Posterior cingulate gyrus (tissue), 11 donors: ENCODE measurements around the gene FLYWCH1.
A peak's percentile ranks its signal among the peaks of the same experiment; 100 is the strongest.

ENCODE experiments used
- DNase-seq, 10 donors: peaks; one replicate each; pipeline versions ENCODE4 v3.0.0 to v3.0.0-alpha.2; 2020 to 2021; ENCODE audit warnings: mixed read lengths in 3 of 10
- intact Hi-C: fragments of 100-400 bp; cut with DNase I; formaldehyde crosslinking; loops from one replicate; pipeline ENCODE4 v1.15.1; 2023

Gene FLYWCH1

GRCh38 chr16:2948807-2949704 is 37.3 kb downstream of the FLYWCH1 start:
- intact Hi-C loops = no loop called here

GRCh38 chr16:2949705-2950352 is 38.1 kb downstream of the FLYWCH1 start:
- peak in 1 of 10 donors; percentile 61 for DNase-seq
- intact Hi-C loops = no loop called here

More at GRCh38 chr16:2948807-2949704, 37.3 kb downstream of the FLYWCH1 start:
- DNase-seq = peak in 1 of 10 donors; percentile 61

- intact Hi-C loops = no loop called here
- peak in 1 of 10 donors; percentile 41 for DNase-seq
Measured at GRCh38 chr16:2950353-2950724, 38.6 kb downstream of the FLYWCH1 start.

- intact Hi-C loops = no loop called here
Measured at GRCh38 chr16:2950773-2951172, 39.0 kb downstream of the FLYWCH1 start.

GRCh38 chr16:2952679-2953078 is 40.9 kb downstream of the FLYWCH1 start:
- intact Hi-C loops = no loop called here

More at GRCh38 chr16:2950773-2951172, 39.0 kb downstream of the FLYWCH1 start:
- DNase-seq = no peak

GRCh38 chr16:2953706-2954627 is 42.2 kb downstream of the FLYWCH1 start:
- peak in 1 of 10 donors; percentile 59 for DNase-seq
- intact Hi-C loops = no loop called here

More at GRCh38 chr16:2952679-2953078, 40.9 kb downstream of the FLYWCH1 start:
- DNase-seq = peak in 3 of 10 donors; percentile 58 to 89 (median 82)

GRCh38 chr16:2954656-2955381 is 43.1 kb downstream of the FLYWCH1 start:
- peak in 1 of 10 donors; percentile 35 for DNase-seq
- intact Hi-C loops = no loop called here

GRCh38 chr16:2955438-2955778 is 43.7 kb downstream of the FLYWCH1 start:
- no peak for DNase-seq
- intact Hi-C loops = no loop called here

GRCh38 chr16:2955779-2956578 is 44.2 kb downstream of the FLYWCH1 start:
- peak in 1 of 10 donors; percentile 65 for DNase-seq

GRCh38 chr16:2956579-2956956 is 44.8 kb downstream of the FLYWCH1 start:
- peak in 1 of 10 donors; percentile 30 for DNase-seq
- intact Hi-C loops = no loop called here

More at GRCh38 chr16:2955779-2956578, 44.2 kb downstream of the FLYWCH1 start:
- intact Hi-C loops = no loop called here

GRCh38 chr16:2959206-2959605 is 47.5 kb downstream of the FLYWCH1 start:
- intact Hi-C loops = no loop called here

GRCh38 chr16:2960183-2961010 is 48.7 kb downstream of the FLYWCH1 start:
- intact Hi-C loops = no loop called here
- DNase-seq = peak in 1 of 10 donors; percentile 52

More at GRCh38 chr16:2959206-2959605, 47.5 kb downstream of the FLYWCH1 start:
- peak in 1 of 10 donors; percentile 61 for DNase-seq

GRCh38 chr16:2962334-2963073 is 50.8 kb downstream of the FLYWCH1 start:
- intact Hi-C loops = no loop called here
- peak in 2 of 10 donors; percentile 75 to 79 for DNase-seq

- no peak for DNase-seq
- intact Hi-C loops = no loop called here
Measured at GRCh38 chr16:2963074-2963722, 51.5 kb downstream of the FLYWCH1 start.

- DNase-seq = peak in 2 of 10 donors; percentile 82 to 83
- intact Hi-C loops = no loop called here
Measured at GRCh38 chr16:2963723-2964474, 52.2 kb downstream of the FLYWCH1 start, which contains the start of gene KREMEN2. Gene KREMEN2, plus strand, starts transcription at chr16:2964275. Its CDS starts 246 bp downstream, at chr16:2964521.
